SK-N-SH (cell line): ENCODE measurements around the gene PSMD6. TPM values are rescaled to one million over a fixed set of nuclear protein-coding genes. Genes with fewer than 3 reads are reported as not detected.

Experiments
- CTCF ChIA-PET: fragments of 300-600, 350-600 bp; formaldehyde crosslinking; extraction: SDS; loops from one replicate; lab custom pipeline; 2021; lab: Yijun Ruan, JAX
- POLR2A ChIA-PET: fragments of 350-600 bp; sonication (Branson Sonifier 250); formaldehyde crosslinking; extraction: SDS; loops from one replicate; lab custom pipeline; 2020; ENCODE audit warnings: antibody characterized with exemption, inconsistent platforms; lab: Yijun Ruan, JAX
- DNase-seq: peaks from one replicate; pipeline ENCODE4 v3.0.0; 2012
- H2AFZ ChIP-seq: fragments of 200-600 bp; sonication (generic); 2 replicates; pipeline ENCODE4 v1.8.1; 2016; ENCODE audit warnings: antibody characterized with exemption, mild to moderate bottlenecking, low read depth
- H3F3A ChIP-seq: fragments of 200-600 bp; sonication (generic); replicated peaks from 2 replicates; pipeline ENCODE3; 2016; ENCODE audit warnings: antibody characterized with exemption, mild to moderate bottlenecking; ENCODE audit not compliant: insufficient read depth
- H3K27ac ChIP-seq, 2 experiments: fragments of 200-500 bp in 1 of 2; fragments of 200-600 bp in 1 of 2; sonication (Bioruptor generic) in 1 of 2; sonication (generic), shearing (Covaris generic) in 1 of 2; 2 replicates each; pipeline versions ENCODE4 v1.5.1 to v1.6.1; 2014 to 2016; ENCODE audit warnings: low read depth in 2 of 2, inconsistent platforms in 1 of 2, low read length in 1 of 2, mild to moderate bottlenecking in 1 of 2, mixed read lengths in 1 of 2
- H3K27me3 ChIP-seq: fragments of 200-600 bp; sonication (generic), shearing (Covaris generic); 2 replicates; pipeline ENCODE4 v1.6.1; 2016; ENCODE audit warnings: mixed run types; ENCODE audit not compliant: insufficient read depth
- H3K36me3 ChIP-seq, 2 experiments: fragments of 200-500 bp in 1 of 2; fragments of 200-600 bp in 1 of 2; sonication (Bioruptor generic) in 1 of 2; sonication (generic) in 1 of 2; replicated peaks in 1 of 2; 2 replicates each; pipeline versions ENCODE3 to v1.5.1; 2014 to 2016; ENCODE audit warnings: low read length in 1 of 2, mild to moderate bottlenecking in 1 of 2; ENCODE audit not compliant: insufficient read depth in 2 of 2, control insufficient read depth in 1 of 2
- H3K4me1 ChIP-seq, 2 experiments: fragments of 200-500 bp in 1 of 2; fragments of 200-600 bp in 1 of 2; sonication (Bioruptor generic) in 1 of 2; sonication (generic), shearing (Covaris generic) in 1 of 2; 2 replicates each; pipeline versions ENCODE4 v1.5.1 to v1.6.1; 2014 to 2016; ENCODE audit warnings: low read depth in 1 of 2, low read length in 1 of 2, mixed run types in 1 of 2; ENCODE audit not compliant: insufficient read depth in 2 of 2, control insufficient read depth in 1 of 2
- H3K4me2 ChIP-seq: fragments of 200-600 bp; sonication (generic), shearing (Covaris generic); 2 replicates; pipeline ENCODE4 v1.6.1; 2017; ENCODE audit warnings: mixed run types
- H3K4me3 ChIP-seq, 2 experiments: fragments of 200-500 bp in 1 of 2; fragments of 200-600 bp in 1 of 2; sonication (Bioruptor generic) in 1 of 2; sonication (generic), shearing (Covaris generic) in 1 of 2; 2 replicates each; pipeline versions ENCODE4 v1.5.1 to v1.8.1; 2014 to 2016; ENCODE audit warnings: low read depth in 2 of 2, inconsistent platforms in 1 of 2, low read length in 1 of 2, mild to moderate bottlenecking in 1 of 2, mixed read lengths in 1 of 2, moderate library complexity in 1 of 2
- H3K79me2 ChIP-seq: fragments of 200-600 bp; sonication (generic); 2 replicates; pipeline ENCODE4 v1.8.1; 2017; ENCODE audit warnings: mild to moderate bottlenecking; ENCODE audit not compliant: insufficient read depth
- H3K9ac ChIP-seq: fragments of 200-600 bp; sonication (generic); 2 replicates; pipeline ENCODE4 v1.6.1; 2017; ENCODE audit warnings: mixed run types
- H3K9me2 ChIP-seq: fragments of 200-600 bp; sonication (generic); 2 replicates; pipeline ENCODE4 v1.6.1; 2017; ENCODE audit warnings: mixed run types
- H3K9me3 ChIP-seq: fragments of 200-600 bp; sonication (generic); 2 replicates; pipeline ENCODE4 v1.6.1; 2017; ENCODE audit warnings: mixed run types, mild to moderate bottlenecking, moderate library complexity
- H4K20me1 ChIP-seq: fragments of 200-600 bp; sonication (generic); 2 replicates; pipeline ENCODE4 v1.6.1; 2017; ENCODE audit warnings: mild to moderate bottlenecking, mixed run types; ENCODE audit not compliant: insufficient read depth
- CHD2 ChIP-seq: fragments of 150-350 bp; IDR thresholded peaks from 2 replicates; pipeline ENCODE4 v1.6.1; 2018; ENCODE audit warnings: low read length; ENCODE audit not compliant: partially characterized antibody
- ELF1 ChIP-seq: IDR thresholded peaks from 2 replicates; pipeline ENCODE4 v1.4.0; 2012
- EP300 ChIP-seq, 2 experiments: IDR thresholded peaks; 2 replicates each; pipeline versions ENCODE4 v1.4.0 to v1.6.1; 2012; ENCODE audit warnings: borderline replicate concordance in 1 of 2, low read depth in 1 of 2, low read length in 1 of 2
- FOSL2 ChIP-seq: IDR thresholded peaks from 2 replicates; pipeline ENCODE4 v1.4.0; 2012; ENCODE audit warnings: low read depth, mild to moderate bottlenecking, moderate library complexity, borderline replicate concordance
- FOXJ3 ChIP-seq: sonication (generic); formaldehyde crosslinking; IDR thresholded peaks from 2 replicates; pipeline ENCODE4 v1.5.1; 2020; ENCODE audit warnings: mild to moderate bottlenecking, missing genetic modification reagents
- FOXM1 ChIP-seq: IDR thresholded peaks from 2 replicates; pipeline ENCODE4 v1.4.0; 2012; ENCODE audit warnings: low read depth, mild to moderate bottlenecking
- MAX ChIP-seq: IDR thresholded peaks from 2 replicates; pipeline ENCODE4 v1.4.0; 2012; ENCODE audit warnings: low read depth
- MXI1 ChIP-seq: IDR thresholded peaks from 2 replicates; pipeline ENCODE4 v1.6.1; 2012; ENCODE audit warnings: mild to moderate bottlenecking, low read depth, low read length, improper control_type of control experiment
- NRF1 ChIP-seq: IDR thresholded peaks from 2 replicates; pipeline ENCODE4 v1.6.1; 2012; ENCODE audit warnings: low read depth, mild to moderate bottlenecking, low read length
- RCOR1 ChIP-seq: fragments of 150-350 bp; IDR thresholded peaks from 2 replicates; pipeline ENCODE4 v1.6.1; 2017; ENCODE audit warnings: antibody characterized with exemption, low read length
- RFX5 ChIP-seq: IDR thresholded peaks from 2 replicates; pipeline ENCODE4 v1.6.1; 2012; ENCODE audit warnings: mild to moderate bottlenecking, improper control_type of control experiment, low read length
- SMC3 ChIP-seq: IDR thresholded peaks from 2 replicates; pipeline ENCODE4 v1.6.1; 2012; ENCODE audit warnings: low read depth, low read length, improper control_type of control experiment
- WGBS: methylation state at CpG from one replicate; pipeline ENCODE4 v1.1.6; 2017; ENCODE audit warnings: low lambda C conversion rate; 5-methylcytosine and 5-hydroxymethylcytosine counted together
- polyA plus RNA-seq, 3 experiments: library from polyadenylated mRNA; depleted of rRNA; stranded (reverse); fragments of >200 nt; gene quantifications; 2 replicates each; pipeline ENCODE4 v1.2.3, GENCODE V29; 2012
- TF ChIP-seq, protein P1 (sequence below): IDR thresholded peaks from 2 replicates; pipeline ENCODE4 v1.6.1; 2012; ENCODE audit warnings: mild to moderate bottlenecking, low read depth, low read length, moderate library complexity

PSMD6 gene
- polyA plus RNA-seq, 1 of the 3 experiments (the other 2 are of a cell fraction), result 90.3 TPM

DNA sequence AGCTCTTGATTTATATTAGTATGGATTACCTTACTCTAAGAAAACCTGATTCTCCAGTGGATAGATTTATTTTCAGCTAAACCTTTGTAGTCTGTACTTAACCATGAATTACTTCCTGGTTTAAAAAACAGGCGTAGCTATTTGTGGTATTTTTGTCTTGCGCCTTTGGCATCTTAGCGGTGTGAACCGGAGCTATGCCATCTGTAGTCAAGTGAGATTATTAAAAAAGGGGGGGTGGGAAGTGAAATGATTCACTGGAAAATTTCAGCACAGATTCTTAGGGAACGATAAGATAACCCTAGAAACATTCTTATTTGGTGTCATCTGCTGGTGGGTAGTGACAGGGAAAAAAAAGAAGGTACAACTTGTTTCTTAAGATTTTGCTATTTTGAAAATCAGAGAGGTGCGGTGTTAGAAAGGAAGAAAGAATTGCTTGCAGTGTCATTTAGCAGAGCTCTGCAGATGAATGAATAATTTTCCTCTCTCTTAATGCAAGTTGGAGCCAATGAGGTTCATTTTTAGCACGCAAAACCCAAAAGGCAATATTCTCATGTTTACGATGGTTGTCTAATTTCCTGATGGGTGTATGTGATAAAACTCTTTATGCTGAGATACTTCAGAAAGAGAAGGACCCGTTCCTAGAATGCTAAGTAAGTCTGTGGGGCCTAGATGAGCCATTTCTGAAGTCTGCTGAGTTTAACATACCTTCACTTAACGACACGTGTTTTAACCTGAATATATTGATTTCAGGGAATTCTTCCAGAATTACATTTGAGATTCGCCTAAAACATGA is 44.0 kb downstream of the PSMD6 start:
- 94% methylated on average over 12 of the region's 12 CpGs for WGBS
- H3K79me2 ChIP-seq, result peaks cover 45% of the 10 kb centered on the region; the same call in 1 of the 2 replicates
- no peak overlapping the region for H2AFZ ChIP-seq
- no peaks in the 10 kb centered on the region for H3F3A ChIP-seq
- H3K9me2 ChIP-seq, result no peaks in the 10 kb centered on the region
- no peak overlapping the region for H3K9ac ChIP-seq
- H3K36me3 ChIP-seq, result peaks cover 43% of the 10 kb centered on the region in 2 experiments
- CTCF ChIA-PET, result interaction anchor here (1.1 to 3.6 kb wide), 8 partner anchors 11 to 628 kb away, joined by 3 to 25 read pairs (median 6); no protein-coding TSS in a partner anchor
- H3K4me3 ChIP-seq, result no peak overlapping the region
- H3K27me3 ChIP-seq, result no peaks in the 10 kb centered on the region
- no peak for TF ChIP-seq FOXJ3 (CRISPR knock-in tag)
- TF ChIP-seq, protein P1, sequence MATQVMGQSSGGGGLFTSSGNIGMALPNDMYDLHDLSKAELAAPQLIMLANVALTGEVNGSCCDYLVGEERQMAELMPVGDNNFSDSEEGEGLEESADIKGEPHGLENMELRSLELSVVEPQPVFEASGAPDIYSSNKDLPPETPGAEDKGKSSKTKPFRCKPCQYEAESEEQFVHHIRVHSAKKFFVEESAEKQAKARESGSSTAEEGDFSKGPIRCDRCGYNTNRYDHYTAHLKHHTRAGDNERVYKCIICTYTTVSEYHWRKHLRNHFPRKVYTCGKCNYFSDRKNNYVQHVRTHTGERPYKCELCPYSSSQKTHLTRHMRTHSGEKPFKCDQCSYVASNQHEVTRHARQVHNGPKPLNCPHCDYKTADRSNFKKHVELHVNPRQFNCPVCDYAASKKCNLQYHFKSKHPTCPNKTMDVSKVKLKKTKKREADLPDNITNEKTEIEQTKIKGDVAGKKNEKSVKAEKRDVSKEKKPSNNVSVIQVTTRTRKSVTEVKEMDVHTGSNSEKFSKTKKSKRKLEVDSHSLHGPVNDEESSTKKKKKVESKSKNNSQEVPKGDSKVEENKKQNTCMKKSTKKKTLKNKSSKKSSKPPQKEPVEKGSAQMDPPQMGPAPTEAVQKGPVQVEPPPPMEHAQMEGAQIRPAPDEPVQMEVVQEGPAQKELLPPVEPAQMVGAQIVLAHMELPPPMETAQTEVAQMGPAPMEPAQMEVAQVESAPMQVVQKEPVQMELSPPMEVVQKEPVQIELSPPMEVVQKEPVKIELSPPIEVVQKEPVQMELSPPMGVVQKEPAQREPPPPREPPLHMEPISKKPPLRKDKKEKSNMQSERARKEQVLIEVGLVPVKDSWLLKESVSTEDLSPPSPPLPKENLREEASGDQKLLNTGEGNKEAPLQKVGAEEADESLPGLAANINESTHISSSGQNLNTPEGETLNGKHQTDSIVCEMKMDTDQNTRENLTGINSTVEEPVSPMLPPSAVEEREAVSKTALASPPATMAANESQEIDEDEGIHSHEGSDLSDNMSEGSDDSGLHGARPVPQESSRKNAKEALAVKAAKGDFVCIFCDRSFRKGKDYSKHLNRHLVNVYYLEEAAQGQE, result no peak
- TF ChIP-seq NRF1, result no peak
- no peak for TF ChIP-seq SMC3
- no peak for TF ChIP-seq RCOR1
- TF ChIP-seq CHD2, result no peak
- no peak for TF ChIP-seq FOXM1
- no peak for TF ChIP-seq ELF1
- TF ChIP-seq EP300 (IDR thresholded peaks at IDR 0.05; ENCODE audit: borderline replicate concordance in 1 of 2, low read depth in 1 of 2, low read length in 1 of 2), result no peak
- no peak for TF ChIP-seq MXI1
- TF ChIP-seq FOSL2, result no peak
- TF ChIP-seq MAX, result no peak
- no peak for TF ChIP-seq RFX5
- TF ChIP-seq, all 33 proteins: peak for 0
- H3K4me1 ChIP-seq, result peaks cover 0 to 14% of the 10 kb centered on the region in 2 experiments; a peak in 2 of 4 replicates
- POLR2A ChIA-PET, result no interaction called here
- H3K9me3 ChIP-seq, result no peaks in the 10 kb centered on the region
- peaks cover 20% of the 10 kb centered on the region for H4K20me1 ChIP-seq
- DNase-seq, result no peak
- H3K4me2 ChIP-seq, result no peak overlapping the region
- no peak overlapping the region for H3K27ac ChIP-seq
